ENCODE data around the gene ADGRB3.
"Not testable (repeated sequence)": the region's sequence is repeated elsewhere in the genome, so short reads cannot be mapped to it uniquely, and the experiment has no call there.

The ADGRB3 gene

DNA sequence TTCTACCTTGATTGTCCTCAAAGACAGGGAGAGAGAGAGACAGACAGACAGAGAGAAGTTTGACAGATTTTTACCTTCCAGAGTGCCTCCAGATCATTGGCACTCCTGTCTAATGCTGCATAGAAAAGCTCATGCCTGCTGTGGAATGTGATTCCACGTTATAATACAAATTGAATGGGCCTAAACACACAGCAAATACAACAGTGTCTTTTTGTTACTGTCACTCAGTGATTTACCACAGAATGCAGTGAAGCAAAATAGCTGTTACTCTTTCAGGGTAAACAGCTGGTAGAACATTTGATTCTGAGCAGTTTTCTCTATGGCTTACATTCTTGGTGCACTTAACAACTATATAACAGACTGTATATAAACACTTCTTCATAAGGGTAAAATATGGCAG is 603.0 kb downstream of the ADGRB3 start:
- TF ChIP-seq POLR2A (IDR thresholded peaks at IDR 0.05; ENCODE audit: low read length) (no peak), GATA1 (IDR thresholded peaks at IDR 0.05; ENCODE audit: low read depth, low read length) (no peak)
- no peak for DNase-seq

DNA sequence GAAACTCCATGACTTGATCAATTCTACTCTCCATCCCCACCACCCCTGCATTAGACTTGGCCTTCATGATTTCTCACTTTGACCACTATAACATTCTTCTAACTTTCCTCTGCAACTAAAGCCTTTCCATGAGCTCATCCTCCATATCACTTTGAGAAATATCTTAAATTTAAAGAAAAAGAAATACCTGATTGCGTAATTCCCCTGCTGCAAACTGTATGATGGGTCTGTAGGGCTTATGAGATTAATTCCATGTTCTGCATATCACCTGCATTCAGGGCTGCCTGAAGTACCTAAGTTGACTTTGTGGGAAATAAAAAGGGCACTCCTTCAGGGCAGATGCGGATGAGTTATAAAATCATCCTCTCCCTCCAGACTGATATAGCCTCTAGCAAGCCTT is 611.9 kb downstream of the ADGRB3 start:
- TF ChIP-seq GATA1 (IDR thresholded peaks at IDR 0.05; ENCODE audit: low read depth, low read length) (no peak), POLR2A (IDR thresholded peaks at IDR 0.05; ENCODE audit: low read length) (no peak)

DNA sequence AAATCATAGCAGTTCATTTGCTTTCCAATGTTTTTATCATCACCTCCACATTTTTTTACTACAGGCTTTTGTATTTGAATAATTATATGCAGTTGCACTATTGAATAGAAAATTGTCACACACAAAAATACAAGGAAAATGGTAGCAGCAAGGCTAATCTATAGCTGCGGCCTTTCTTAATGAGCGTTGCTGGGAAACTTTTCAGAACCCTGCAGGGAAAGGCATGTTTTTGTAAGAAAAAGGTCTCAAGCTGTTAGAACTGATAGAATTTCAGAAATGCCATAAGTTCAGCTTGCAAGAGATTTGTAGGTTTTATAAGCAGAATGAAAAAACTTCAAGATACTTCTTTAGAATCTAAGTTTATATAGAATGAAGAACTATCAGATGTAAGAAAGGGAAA is 625.9 kb downstream of the ADGRB3 start:
- DNase-seq: no peak
- TF ChIP-seq GATA1 (IDR thresholded peaks at IDR 0.05; ENCODE audit: low read depth, low read length) (no peak), POLR2A (IDR thresholded peaks at IDR 0.05; ENCODE audit: low read length) (no peak)

More for the DNA sequence above, 611.9 kb downstream of the ADGRB3 start:
- DNase-seq: no peak

DNA sequence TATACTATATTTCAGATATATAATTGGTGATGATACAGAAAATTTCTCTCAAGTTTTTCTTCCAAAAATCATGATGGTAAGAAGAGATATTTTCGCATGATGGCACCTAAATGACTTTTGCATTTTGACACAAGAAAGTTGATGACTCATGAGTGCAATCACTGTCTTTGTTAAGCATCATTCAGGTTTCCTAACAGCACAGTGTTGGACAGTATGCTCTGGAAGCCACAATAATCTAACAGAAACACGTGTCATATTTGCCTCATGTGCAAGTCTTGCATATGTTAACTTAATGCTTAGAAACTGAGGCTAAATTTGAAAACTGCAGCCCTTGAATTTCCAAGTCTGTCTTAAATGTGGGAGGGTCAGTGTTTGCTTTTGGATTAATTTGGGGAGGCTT is 628.2 kb downstream of the ADGRB3 start:
- DNase-seq: no peak
- TF ChIP-seq POLR2A (IDR thresholded peaks at IDR 0.05; ENCODE audit: low read length): no peak

DNA sequence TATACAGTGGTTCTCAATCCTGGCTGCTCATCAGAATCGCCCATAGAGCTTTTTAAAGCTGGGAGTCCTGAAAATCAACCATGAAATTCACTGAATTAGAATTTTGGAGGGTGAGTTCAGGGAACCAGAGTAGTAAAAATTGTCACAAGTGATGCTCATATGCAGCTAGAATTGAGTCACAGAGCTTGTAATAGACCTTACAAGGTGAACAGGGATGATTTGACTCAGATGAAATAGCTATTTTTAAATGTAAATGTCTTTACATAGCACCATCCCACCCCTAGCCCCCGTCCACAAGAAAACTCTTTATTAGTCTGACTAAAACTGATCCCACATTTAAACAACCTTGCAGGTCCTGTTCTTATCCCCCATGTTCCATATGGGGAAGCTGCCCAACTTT is 630.0 kb downstream of the ADGRB3 start:
- TF ChIP-seq POLR2A (IDR thresholded peaks at IDR 0.05; ENCODE audit: low read length) (no peak), GATA1 (IDR thresholded peaks at IDR 0.05; ENCODE audit: low read depth, low read length) (no peak)

DNA sequence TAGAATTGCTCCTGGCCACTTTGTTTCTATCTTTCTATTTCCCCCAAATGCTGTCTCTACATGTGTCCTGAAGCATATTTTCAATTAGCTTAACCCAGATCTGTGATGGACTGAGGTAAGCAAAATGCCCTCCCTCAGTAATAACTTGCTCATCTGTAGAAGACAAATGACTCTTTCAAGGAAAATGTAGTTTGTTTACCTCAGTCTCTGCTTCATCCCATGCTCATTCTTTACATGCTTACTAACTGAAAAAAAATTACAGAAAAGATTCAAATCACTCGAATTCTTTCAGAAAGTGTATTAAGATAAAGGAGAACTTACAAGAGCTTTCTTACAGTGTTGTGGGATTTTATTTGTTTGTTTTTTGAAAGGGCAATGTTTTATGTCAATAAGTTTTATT is 630.6 kb downstream of the ADGRB3 start:
- DNase-seq: no peak
- no peak for TF ChIP-seq GATA1 (IDR thresholded peaks at IDR 0.05; ENCODE audit: low read depth, low read length)

More for the DNA sequence above, 630.0 kb downstream of the ADGRB3 start:
- DNase-seq: no peak

DNA sequence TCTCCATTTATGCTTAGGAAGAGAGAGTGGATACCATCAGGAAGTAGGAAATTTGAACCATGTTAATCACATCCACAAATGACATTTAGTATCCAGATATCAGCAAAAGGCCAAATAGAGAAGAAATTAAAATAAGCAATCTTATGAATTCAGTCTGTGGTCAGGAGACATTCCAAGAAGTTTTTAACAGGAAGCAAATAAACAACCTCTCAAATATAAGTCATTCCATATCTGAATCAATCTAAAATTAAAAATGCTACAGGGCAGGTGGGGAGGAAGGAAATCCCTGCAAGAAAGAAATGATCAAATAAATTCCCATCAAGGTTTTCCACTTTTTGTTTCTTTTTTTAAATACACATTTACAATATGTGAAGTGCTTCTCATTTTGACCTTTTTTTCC is 641.1 kb downstream of the ADGRB3 start:
- TF ChIP-seq GATA1 (IDR thresholded peaks at IDR 0.05; ENCODE audit: low read depth, low read length) (no peak), POLR2A (IDR thresholded peaks at IDR 0.05; ENCODE audit: low read length) (no peak)

DNA sequence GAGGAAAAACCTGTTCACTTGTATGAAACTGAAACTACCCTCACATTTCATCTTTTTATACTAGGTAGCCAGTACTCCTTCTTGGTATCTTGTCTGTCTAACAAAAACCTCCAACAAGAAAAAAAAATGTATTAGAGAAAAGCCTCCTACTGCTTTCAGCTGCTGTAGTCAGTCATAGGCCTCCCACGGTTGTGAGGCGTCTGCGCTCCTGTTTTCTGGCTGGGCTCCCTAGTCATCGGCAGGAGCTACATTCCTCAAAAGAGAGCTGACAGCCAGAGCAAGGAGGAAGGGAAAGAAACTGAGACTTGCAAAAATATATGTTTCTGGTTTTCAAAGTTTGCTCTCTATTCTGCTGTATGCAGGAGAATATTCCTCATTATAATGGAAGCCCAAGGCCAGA is 644.7 kb downstream of the ADGRB3 start:
- DNase-seq: no peak
- TF ChIP-seq POLR2A (IDR thresholded peaks at IDR 0.05; ENCODE audit: low read length) (no peak), GATA1 (IDR thresholded peaks at IDR 0.05; ENCODE audit: low read depth, low read length) (no peak)

More for the DNA sequence above, 641.1 kb downstream of the ADGRB3 start:
- DNase-seq: no peak

DNA sequence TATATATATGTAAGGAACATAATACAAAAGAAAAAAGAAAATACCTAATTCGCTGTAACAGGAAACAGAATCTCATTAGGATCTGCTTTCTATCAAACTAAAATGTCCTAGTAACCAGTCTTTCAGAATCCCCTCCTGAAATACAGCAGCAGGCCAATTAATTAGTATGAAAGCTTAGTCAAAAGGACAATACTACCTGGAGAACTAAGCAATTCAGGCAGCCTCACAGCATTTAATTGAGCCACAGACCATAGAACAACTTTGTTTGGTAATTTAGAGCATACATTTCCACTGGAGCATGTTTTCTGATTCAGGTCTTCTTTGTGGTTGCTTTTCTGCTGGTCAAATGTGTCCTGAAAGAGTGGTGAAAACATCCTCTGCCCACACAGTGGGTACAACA is 645.8 kb downstream of the ADGRB3 start:
- DNase-seq: no peak
- no peak for TF ChIP-seq POLR2A (IDR thresholded peaks at IDR 0.05; ENCODE audit: low read length)
- TF ChIP-seq GATA1 (IDR thresholded peaks at IDR 0.05; ENCODE audit: low read depth, low read length): no peak

DNA sequence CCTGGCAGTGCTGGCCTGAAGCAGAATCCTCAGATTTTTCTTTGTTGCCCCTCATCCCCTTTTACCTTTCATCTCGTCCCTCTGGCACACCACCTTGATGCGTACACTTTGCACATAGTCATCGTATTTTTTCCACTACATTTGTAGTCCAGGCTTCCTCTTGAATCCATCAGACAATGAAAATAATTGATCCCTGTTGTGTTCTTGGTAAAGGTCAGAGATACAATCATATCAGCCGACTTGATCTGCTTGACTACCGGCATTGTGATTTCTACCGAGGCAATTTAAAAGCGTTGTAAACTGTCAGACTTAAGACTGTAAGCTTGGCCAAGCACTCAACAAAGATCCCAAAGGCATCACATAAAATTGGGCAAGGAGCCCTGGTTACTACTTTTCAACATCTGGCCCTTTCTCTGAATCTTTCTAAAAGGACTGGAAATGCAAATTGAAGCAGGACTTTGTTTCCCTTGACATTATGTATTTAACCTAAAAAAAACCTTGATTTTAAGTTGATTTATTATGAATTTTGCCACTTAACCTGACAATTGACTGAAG is 649.2 kb downstream of the ADGRB3 start:
- no peak for DNase-seq
- TF ChIP-seq GATA1 (IDR thresholded peaks at IDR 0.05; ENCODE audit: low read depth, low read length): no peak
- TF ChIP-seq POLR2A (IDR thresholded peaks at IDR 0.05; ENCODE audit: low read length): no peak

DNA sequence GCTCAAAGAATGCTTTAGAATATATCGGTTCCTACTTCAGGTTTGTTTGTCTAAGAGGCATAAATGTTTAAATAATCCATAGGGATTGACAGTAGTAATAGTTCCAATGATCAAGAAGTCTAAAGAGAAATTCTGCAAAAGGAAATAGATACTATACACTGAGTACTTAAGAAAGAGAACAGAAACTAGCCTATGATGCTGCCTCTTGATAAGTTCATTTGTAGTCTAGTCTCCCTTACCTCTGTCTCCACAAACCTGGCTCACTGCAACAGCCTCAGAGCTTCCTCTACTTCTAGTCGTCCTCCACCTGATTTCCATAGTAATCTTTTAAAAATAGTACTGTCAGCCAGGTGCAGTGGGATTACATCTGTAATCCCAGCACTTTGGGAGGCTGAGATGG is 650.0 kb downstream of the ADGRB3 start:
- no peak for DNase-seq
- TF ChIP-seq GATA1 (IDR thresholded peaks at IDR 0.05; ENCODE audit: low read depth, low read length): no peak
- TF ChIP-seq POLR2A (IDR thresholded peaks at IDR 0.05; ENCODE audit: low read length): no peak

DNA sequence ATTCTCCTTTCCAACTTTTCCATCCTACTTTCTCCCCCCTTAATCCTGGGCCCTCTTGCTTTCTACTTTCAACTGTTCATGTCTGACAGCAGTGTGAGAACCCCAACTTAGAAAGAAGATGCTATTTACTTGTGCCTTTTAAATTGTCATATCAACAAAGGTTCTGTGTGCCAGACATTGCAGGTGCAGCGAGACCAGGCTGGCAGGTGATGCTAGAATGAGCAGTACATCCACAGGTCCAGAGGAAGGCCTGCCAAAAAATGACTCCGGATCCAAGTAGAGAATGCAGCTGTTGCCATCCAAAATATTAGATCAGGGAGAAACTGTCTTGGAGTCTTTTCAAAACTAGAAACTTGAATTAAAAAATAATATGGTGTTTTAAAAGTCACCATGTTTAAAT is 651.2 kb downstream of the ADGRB3 start:
- DNase-seq: no peak

DNA sequence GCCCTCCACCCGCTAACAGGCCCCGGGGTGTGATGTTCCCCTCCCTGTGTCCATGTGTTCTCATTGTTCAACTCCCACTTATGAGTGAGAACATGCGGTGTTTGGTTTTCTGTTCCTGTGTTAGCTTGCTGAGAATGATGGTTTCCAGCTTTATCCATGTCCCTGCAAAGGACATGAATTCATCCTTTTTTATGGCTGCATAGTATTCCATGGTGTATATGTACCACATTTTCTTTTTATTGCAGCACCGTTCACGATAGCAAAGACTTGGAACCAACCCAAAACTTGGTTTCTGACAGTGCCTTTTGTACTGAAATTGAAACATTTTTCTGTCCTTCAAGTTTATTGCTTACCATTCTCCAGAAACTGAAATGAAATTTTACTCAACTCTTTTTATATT is 653.1 kb downstream of the ADGRB3 start:
- DNase-seq: not testable (repeated sequence)

More for the DNA sequence above, 651.2 kb downstream of the ADGRB3 start:
- TF ChIP-seq POLR2A (IDR thresholded peaks at IDR 0.05; ENCODE audit: low read length): no peak
- no peak for TF ChIP-seq GATA1 (IDR thresholded peaks at IDR 0.05; ENCODE audit: low read depth, low read length)

DNA sequence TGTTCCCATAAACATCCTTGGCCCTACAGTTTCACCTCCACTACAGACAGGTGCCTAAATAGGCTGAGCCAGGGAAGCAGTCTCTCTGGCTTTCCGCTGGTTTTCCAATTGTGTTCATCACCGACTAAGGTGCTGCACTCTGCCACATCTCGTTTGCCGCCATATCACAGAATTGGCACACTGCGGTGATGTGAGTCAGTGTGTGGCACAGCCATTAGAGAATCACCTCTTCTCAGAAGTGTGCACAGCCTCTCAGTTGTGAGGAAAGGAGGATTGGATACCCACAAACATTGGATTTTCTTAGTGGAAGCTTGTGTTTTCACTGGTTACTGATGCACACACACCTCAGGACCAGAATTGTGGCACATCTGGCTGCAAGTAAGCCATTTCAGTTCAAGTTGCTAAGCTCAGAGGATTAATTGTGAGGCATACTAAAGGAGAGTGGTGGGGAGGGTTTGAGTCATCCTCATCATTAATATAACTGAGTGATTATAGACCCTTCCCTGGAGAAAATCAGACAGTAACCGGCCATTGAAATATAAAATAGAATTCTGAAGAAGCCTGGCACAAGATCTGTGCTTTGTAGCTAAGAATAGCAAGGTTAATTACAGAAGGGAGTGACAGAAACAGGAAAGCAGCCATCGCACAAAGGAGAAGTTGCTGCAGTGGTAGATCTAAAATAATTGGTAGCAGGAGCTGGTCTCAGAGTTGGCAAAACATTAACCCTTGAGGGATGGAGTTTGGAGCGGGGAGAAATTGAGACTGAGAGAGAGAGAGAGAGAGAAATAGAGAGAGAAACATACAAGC is 654.8 kb downstream of the ADGRB3 start:
- no peak for DNase-seq
- no peak for TF ChIP-seq POLR2A (IDR thresholded peaks at IDR 0.05; ENCODE audit: low read length)
- no peak for TF ChIP-seq GATA1 (IDR thresholded peaks at IDR 0.05; ENCODE audit: low read depth, low read length)

DNA sequence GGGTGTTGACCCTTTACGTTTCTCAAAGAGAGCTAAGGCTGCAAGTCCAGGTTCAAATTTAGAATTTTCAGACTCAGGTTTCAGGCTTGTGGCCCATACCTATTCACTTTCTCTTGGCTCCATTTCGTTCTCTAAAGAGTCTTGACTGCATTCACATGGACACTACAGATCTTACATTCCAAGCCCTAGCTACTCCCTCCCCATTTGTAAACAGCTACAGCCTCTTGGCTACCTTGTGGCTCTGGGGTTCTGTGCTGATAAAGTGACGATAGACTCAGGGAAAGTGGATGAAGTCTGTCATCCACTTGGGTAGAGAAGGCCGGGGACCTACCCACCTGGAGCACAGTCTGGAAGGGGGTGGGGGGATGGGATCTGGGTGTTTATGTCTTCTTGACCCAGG is 658.4 kb downstream of the ADGRB3 start:
- TF ChIP-seq POLR2A (IDR thresholded peaks at IDR 0.05; ENCODE audit: low read length): no peak
- TF ChIP-seq GATA1 (IDR thresholded peaks at IDR 0.05; ENCODE audit: low read depth, low read length): no peak

More for the DNA sequence above, 658.4 kb downstream of the ADGRB3 start:
- no peak for DNase-seq
